Mesothelial cell of epicardium (in vitro differentiated cells): ENCODE measurements around the gene IGSF10. TPM values are rescaled to one million over a fixed set of nuclear protein-coding genes. Genes with fewer than 3 reads are reported as not detected.

ENCODE experiments used
- DNase-seq, 2 experiments: peaks; one replicate each; pipeline ENCODE4 v3.0.0; 2021; ENCODE audit warnings: low spot score in 2 of 2; ENCODE audit not compliant: unreplicated experiment in 2 of 2
- H3K27ac Mint-ChIP-seq: 2 replicates; pipeline ENCODE4 v1.8.0; 2021; ENCODE audit warnings: mixed read lengths
- H3K27me3 Mint-ChIP-seq: 2 replicates; pipeline ENCODE4 v1.8.0; 2021; ENCODE audit warnings: low read depth, mixed read lengths
- H3K36me3 Mint-ChIP-seq: 2 replicates; pipeline ENCODE4 v1.8.0; 2021; ENCODE audit warnings: mixed read lengths
- H3K4me1 Mint-ChIP-seq: 2 replicates; pipeline ENCODE4 v1.8.0; 2021; ENCODE audit warnings: mixed read lengths
- H3K4me3 Mint-ChIP-seq: 2 replicates; pipeline ENCODE4 v1.8.0; 2021; ENCODE audit warnings: mild to moderate bottlenecking, moderate library complexity, mixed read lengths
- H3K9me3 Mint-ChIP-seq: 2 replicates; pipeline ENCODE4 v1.8.0; 2021; ENCODE audit warnings: mixed read lengths
- total RNA-seq: library from RNA; stranded (reverse); gene quantifications from 3 replicates; pipeline ENCODE4 v1.2.1, GENCODE V29; 2021
- TF ChIP-seq, protein P1 (sequence below): fragments of 200-600 bp; sonication (generic); IDR thresholded peaks from one replicate; pipeline ENCODE4 v1.5.0; 2021; ENCODE audit warnings: antibody characterized with exemption; ENCODE audit not compliant: unreplicated experiment

IGSF10 gene
- total RNA-seq, 1 donor from 2014 or later, result 6.0 TPM

DNA sequence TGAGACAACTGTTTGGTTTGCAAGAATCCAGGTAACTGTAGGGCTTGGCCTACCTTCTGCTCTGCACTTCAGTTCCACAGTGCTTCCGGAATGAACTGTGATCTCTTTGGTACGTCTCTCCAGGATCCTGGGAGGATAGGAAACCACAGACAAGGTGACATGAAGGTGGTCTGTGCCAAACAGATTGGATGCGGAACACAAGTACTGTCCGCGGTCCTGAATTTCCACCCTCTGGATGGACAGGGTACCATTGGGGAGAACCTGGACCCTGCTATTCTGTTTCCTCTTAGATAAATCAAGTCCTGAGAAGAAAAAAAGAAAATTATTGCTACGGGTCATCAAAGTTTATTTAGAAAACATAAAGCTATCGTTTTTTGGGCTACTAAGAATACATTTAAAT lies 17.3 kb downstream of the IGSF10 start:
- H3K36me3 Mint-ChIP-seq, result peaks cover 4% of the 10 kb centered on the region
- peaks cover 14% of the 10 kb centered on the region for H3K9me3 Mint-ChIP-seq
- H3K27me3 Mint-ChIP-seq, result peaks cover 4% of the 10 kb centered on the region
- DNase-seq, result no peak
- no peak overlapping the region for H3K27ac Mint-ChIP-seq
- H3K4me1 Mint-ChIP-seq, result no peaks in the 10 kb centered on the region
- TF ChIP-seq, protein P1, sequence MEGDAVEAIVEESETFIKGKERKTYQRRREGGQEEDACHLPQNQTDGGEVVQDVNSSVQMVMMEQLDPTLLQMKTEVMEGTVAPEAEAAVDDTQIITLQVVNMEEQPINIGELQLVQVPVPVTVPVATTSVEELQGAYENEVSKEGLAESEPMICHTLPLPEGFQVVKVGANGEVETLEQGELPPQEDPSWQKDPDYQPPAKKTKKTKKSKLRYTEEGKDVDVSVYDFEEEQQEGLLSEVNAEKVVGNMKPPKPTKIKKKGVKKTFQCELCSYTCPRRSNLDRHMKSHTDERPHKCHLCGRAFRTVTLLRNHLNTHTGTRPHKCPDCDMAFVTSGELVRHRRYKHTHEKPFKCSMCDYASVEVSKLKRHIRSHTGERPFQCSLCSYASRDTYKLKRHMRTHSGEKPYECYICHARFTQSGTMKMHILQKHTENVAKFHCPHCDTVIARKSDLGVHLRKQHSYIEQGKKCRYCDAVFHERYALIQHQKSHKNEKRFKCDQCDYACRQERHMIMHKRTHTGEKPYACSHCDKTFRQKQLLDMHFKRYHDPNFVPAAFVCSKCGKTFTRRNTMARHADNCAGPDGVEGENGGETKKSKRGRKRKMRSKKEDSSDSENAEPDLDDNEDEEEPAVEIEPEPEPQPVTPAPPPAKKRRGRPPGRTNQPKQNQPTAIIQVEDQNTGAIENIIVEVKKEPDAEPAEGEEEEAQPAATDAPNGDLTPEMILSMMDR, result no peak
- no peak overlapping the region for H3K4me3 Mint-ChIP-seq

DNA sequence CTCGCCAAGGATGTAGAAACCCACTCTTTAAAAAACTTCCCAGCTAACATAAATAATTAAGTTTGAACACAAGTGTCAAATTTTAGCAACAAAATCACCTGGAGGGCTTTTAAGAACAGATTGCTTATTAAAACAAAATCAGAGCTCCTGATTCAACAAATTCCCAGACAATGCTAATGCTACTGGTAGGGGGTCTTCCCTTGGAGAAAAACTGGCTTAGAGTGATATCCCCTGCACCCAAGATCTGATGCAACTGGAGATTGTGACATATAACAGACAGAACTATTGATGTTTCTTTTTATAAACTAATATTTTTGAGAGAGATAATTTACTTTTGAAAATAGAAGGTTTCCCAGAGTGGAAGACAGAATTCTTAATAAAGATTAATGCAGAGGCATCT lies 19.9 kb downstream of the IGSF10 start:
- Mint-ChIP-seq H3K4me3 (no peak overlapping the region), H3K27ac (no peak overlapping the region), H3K9me3 (peaks cover 5% of the 10 kb centered on the region), H3K4me1 (no peaks in the 10 kb centered on the region), H3K36me3 (peaks cover 2% of the 10 kb centered on the region), H3K27me3 (peaks cover 2% of the 10 kb centered on the region)
- TF ChIP-seq, protein P1, result no peak
- DNase-seq, result no peak

GRCh38 chr3:151439652-151440125 lies 21.2 kb downstream of the IGSF10 start:
- no peaks in the 10 kb centered on the region for H3K27me3 Mint-ChIP-seq
- TF ChIP-seq, protein P1, result peak; percentile 93
- H3K36me3 Mint-ChIP-seq, result no peaks in the 10 kb centered on the region
- no peak overlapping the region for H3K27ac Mint-ChIP-seq
- no peak overlapping the region for H3K4me3 Mint-ChIP-seq
- no peaks in the 10 kb centered on the region for H3K9me3 Mint-ChIP-seq
- no peak for DNase-seq
- no peaks in the 10 kb centered on the region for H3K4me1 Mint-ChIP-seq

DNA sequence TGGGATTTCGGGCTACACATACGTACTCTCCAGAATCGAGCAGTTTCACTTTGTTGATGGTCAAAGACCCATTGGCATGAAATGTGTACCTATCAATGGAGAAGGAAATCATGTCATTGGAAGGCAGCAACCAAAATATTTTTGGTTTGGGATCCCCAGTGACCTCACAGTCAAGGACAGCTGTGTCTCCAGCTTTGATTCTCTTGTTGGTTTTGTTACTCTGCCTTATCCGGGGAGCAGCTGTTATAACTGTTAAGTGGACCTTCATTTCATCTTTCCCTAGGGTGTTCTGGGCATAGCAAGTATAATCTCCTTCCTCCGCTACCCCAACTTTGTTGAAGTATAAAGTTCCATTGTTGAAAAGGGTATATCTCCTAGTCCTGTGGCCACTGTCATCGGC lies 23.0 kb downstream of the IGSF10 start:
- H3K4me3 Mint-ChIP-seq, result no peak overlapping the region
- no peaks in the 10 kb centered on the region for H3K4me1 Mint-ChIP-seq
- no peaks in the 10 kb centered on the region for H3K9me3 Mint-ChIP-seq
- DNase-seq, result no peak
- no peaks in the 10 kb centered on the region for H3K27me3 Mint-ChIP-seq
- H3K36me3 Mint-ChIP-seq, result peaks cover 4% of the 10 kb centered on the region
- TF ChIP-seq, protein P1, result no peak
- no peak overlapping the region for H3K27ac Mint-ChIP-seq

DNA sequence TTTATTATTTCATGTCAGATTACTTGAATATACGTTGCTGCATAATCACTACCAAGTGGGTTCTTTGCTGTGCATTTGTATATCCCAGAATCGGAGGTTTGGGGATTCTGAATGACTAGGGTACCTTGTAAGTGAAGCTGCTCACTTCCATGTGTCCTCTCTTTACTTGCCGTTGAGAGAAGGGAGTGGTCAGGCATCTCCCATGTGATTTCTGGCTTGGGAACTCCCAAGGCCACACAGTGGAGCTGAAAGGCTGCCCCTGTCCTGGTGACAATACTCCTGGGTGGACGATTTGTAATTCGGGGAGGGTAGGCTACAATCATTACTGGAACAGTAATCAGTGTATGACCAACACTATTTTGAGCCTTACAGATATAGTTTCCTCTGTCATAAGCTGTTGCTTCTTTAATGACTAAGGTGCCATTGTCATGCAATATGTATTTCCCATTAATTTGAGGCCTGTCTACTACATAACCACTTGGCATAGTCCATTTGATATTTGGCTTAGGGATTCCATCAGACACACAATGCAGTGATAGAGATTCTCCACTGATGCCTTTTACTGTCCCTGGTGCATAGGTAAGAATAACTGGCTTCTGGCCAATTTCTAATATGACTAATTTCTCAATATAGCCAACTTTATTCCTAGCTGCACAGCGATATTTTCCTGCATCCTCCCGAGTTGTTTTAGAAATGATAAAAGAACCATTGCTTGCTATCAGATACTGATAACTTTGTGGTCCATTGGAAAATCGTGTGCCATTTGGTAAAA lies 24.0 kb downstream of the IGSF10 start:
- Mint-ChIP-seq H3K4me3 (no peak overlapping the region), H3K36me3 (peaks cover 4% of the 10 kb centered on the region), H3K4me1 (no peaks in the 10 kb centered on the region), H3K9me3 (no peaks in the 10 kb centered on the region), H3K27ac (no peak overlapping the region), H3K27me3 (no peaks in the 10 kb centered on the region)
- TF ChIP-seq, protein P1, result no peak
- DNase-seq, result no peak
